IMR-90 (cell line): Measurements from ENCODE around the gene ARMH4. TPM values are rescaled to one million over a fixed set of nuclear protein-coding genes. Genes with fewer than 3 reads are reported as not detected.

Source experiments
- ATAC-seq: fragments of 200-7000 bp; cut with Tn5 transposase; 2 replicates; pipeline ENCODE4 v1.9.1; 2020; ENCODE audit warnings: low read depth, mild to moderate bottlenecking, moderate library complexity
- BruUV-seq: library from RNA; stranded (reverse); fragments of 400-500 nt; replicated peaks from 2 replicates; lab custom pipeline; 2021; lab: Mats Ljungman, UMichigan
- CTCF ChIA-PET: fragments of 300-600 bp; formaldehyde crosslinking; extraction: SDS; loops from one replicate; lab custom pipeline; 2021; ENCODE audit warnings: antibody characterized with exemption; lab: Yijun Ruan, JAX
- POLR2A ChIA-PET: fragments of 300-600 bp; sonication (Branson Sonifier 250); formaldehyde crosslinking; loops from one replicate; lab custom pipeline; 2022; ENCODE audit warnings: antibody characterized with exemption; ENCODE audit not compliant: unreplicated experiment; lab: Charles Lee
- DNase-seq: peaks from one replicate; pipeline ENCODE4 v3.0.0; 2013
- H2AFZ ChIP-seq: replicated peaks from 2 replicates; pipeline ENCODE3; 2013; ENCODE audit warnings: low read length, mild to moderate bottlenecking; ENCODE audit not compliant: poor library complexity
- H2AK5ac ChIP-seq: 2 replicates; pipeline ENCODE4 v1.6.1; 2013; ENCODE audit warnings: low read depth, low read length, inconsistent platforms
- H2AK9ac ChIP-seq: replicated peaks from 2 replicates; pipeline ENCODE3; 2013; ENCODE audit warnings: mild to moderate bottlenecking, low read depth, low read length, moderate library complexity; ENCODE audit not compliant: poor library complexity
- H2BK120ac ChIP-seq: 2 replicates; pipeline ENCODE4 v1.6.1; 2013; ENCODE audit warnings: low read depth, low read length, inconsistent platforms
- H2BK15ac ChIP-seq: 3 replicates; pipeline ENCODE4 v1.6.1; 2013; ENCODE audit warnings: low read depth, low read length, inconsistent platforms
- H2BK20ac ChIP-seq: 2 replicates; pipeline ENCODE4 v1.6.1; 2013; ENCODE audit warnings: low read depth, mild to moderate bottlenecking, inconsistent platforms, low read length, moderate library complexity
- H2BK5ac ChIP-seq: 2 replicates; pipeline ENCODE4 v1.6.1; 2013; ENCODE audit warnings: mild to moderate bottlenecking, low read depth, low read length, inconsistent platforms; ENCODE audit not compliant: poor library complexity, severe bottlenecking
- H3K14ac ChIP-seq: replicated peaks from 2 replicates; pipeline ENCODE4 v1.6.1; 2013; ENCODE audit warnings: low read depth, low read length, inconsistent platforms
- H3K18ac ChIP-seq: 2 replicates; pipeline ENCODE4 v1.6.1; 2013; ENCODE audit warnings: low read depth, low read length, control low read depth
- H3K23ac ChIP-seq: 2 replicates; pipeline ENCODE4 v1.6.1; 2013; ENCODE audit warnings: low read depth, low read length, inconsistent platforms
- H3K27ac ChIP-seq: 2 replicates; pipeline ENCODE4 v1.5.1; 2013; ENCODE audit warnings: mild to moderate bottlenecking, control low read depth, low read length; ENCODE audit not compliant: insufficient read depth
- H3K27me3 ChIP-seq: 2 replicates; pipeline ENCODE4 v1.6.1; 2013; ENCODE audit warnings: low read length; ENCODE audit not compliant: control insufficient read depth, insufficient read depth
- H3K36me3 ChIP-seq: 2 replicates; pipeline ENCODE4 v1.6.1; 2013; ENCODE audit warnings: low read length, mixed read lengths; ENCODE audit not compliant: control insufficient read depth, insufficient read depth
- H3K4ac ChIP-seq: 2 replicates; pipeline ENCODE4 v1.6.1; 2013; ENCODE audit warnings: low read depth, low read length, inconsistent platforms
- H3K4me1 ChIP-seq: 2 replicates; pipeline ENCODE4 v1.6.1; 2013; ENCODE audit warnings: low read length, mixed read lengths; ENCODE audit not compliant: control insufficient read depth, insufficient read depth
- H3K4me2 ChIP-seq: 2 replicates; pipeline ENCODE4 v1.6.1; 2013; ENCODE audit warnings: low read depth, mild to moderate bottlenecking, control low read depth, low read length, moderate library complexity
- H3K4me3 ChIP-seq: 2 replicates; pipeline ENCODE4 v1.5.1; 2013; ENCODE audit warnings: low read depth, mild to moderate bottlenecking, control low read depth, low read length, moderate library complexity; ENCODE audit not compliant: insufficient read depth
- H3K56ac ChIP-seq: 2 replicates; pipeline ENCODE4 v1.6.1; 2013; ENCODE audit warnings: low read length, inconsistent platforms; ENCODE audit not compliant: insufficient read depth; ENCODE audit errors: extremely low read depth
- H3K79me1 ChIP-seq, 2 experiments: 2 replicates each; pipeline ENCODE4 v1.6.1; 2013; ENCODE audit warnings: low read length in 2 of 2, inconsistent platforms in 1 of 2, low read depth in 1 of 2
- H3K9ac ChIP-seq: 2 replicates; pipeline ENCODE4 v1.6.1; 2013; ENCODE audit warnings: low read depth, low read length, control low read depth
- H3K9me1 ChIP-seq: 2 replicates; pipeline ENCODE4 v1.6.1; 2013; ENCODE audit warnings: low read length, inconsistent platforms; ENCODE audit not compliant: insufficient read depth
- H3K9me3 ChIP-seq: 2 replicates; pipeline ENCODE4 v1.6.1; 2013; ENCODE audit warnings: low read length; ENCODE audit not compliant: control insufficient read depth, insufficient read depth
- H4K20me1 ChIP-seq: 2 replicates; pipeline ENCODE4 v1.6.1; 2013; ENCODE audit warnings: low read length, inconsistent platforms; ENCODE audit not compliant: insufficient read depth
- H4K5ac ChIP-seq: 2 replicates; pipeline ENCODE4 v1.6.1; 2013; ENCODE audit warnings: mild to moderate bottlenecking, low read depth, low read length, control low read depth
- H4K8ac ChIP-seq, 2 experiments: 2 replicates each; pipeline ENCODE4 v1.6.1; 2013; ENCODE audit warnings: low read depth in 2 of 2, low read length in 2 of 2, control low read depth in 1 of 2, inconsistent platforms in 1 of 2
- H4K91ac ChIP-seq: 2 replicates; pipeline ENCODE4 v1.6.1; 2013; ENCODE audit warnings: low read depth, low read length, inconsistent platforms; ENCODE audit not compliant: insufficient read depth
- BHLHE40 ChIP-seq: fragments of 150-350 bp; IDR thresholded peaks from 2 replicates; pipeline ENCODE4 v1.6.1; 2016; ENCODE audit warnings: mild to moderate bottlenecking, low read depth, low read length
- CEBPB ChIP-seq: IDR thresholded peaks from 2 replicates; pipeline ENCODE4 v1.6.1; 2012; ENCODE audit warnings: low read depth, low read length, improper control_type of control experiment
- CHD1 ChIP-seq: IDR thresholded peaks from 2 replicates; pipeline ENCODE4 v1.6.1; 2012; ENCODE audit warnings: low read depth, low read length, improper control_type of control experiment
- CTCF ChIP-seq: conservative IDR thresholded peaks from 2 replicates; pipeline ENCODE4 v1.5.1; 2012; ENCODE audit warnings: mild to moderate bottlenecking, low read depth, low read length, improper control_type of control experiment
- ELK1 ChIP-seq: fragments of 150-350 bp; IDR thresholded peaks from 2 replicates; pipeline ENCODE4 v1.6.1; 2016; ENCODE audit warnings: low read depth, mild to moderate bottlenecking, low read length, moderate library complexity, borderline replicate concordance
- FOS ChIP-seq: fragments of 150-350 bp; IDR thresholded peaks from 2 replicates; pipeline ENCODE4 v1.6.1; 2016; ENCODE audit warnings: low read depth, low read length
- MAFK ChIP-seq: IDR thresholded peaks from 2 replicates; pipeline ENCODE4 v1.6.1; 2012; ENCODE audit warnings: low read depth, low read length, improper control_type of control experiment
- MAZ ChIP-seq: IDR thresholded peaks from 2 replicates; pipeline ENCODE4 v1.6.1; 2012; ENCODE audit warnings: low read depth, mild to moderate bottlenecking, low read length, improper control_type of control experiment, moderate library complexity, borderline replicate concordance
- MXI1 ChIP-seq: IDR thresholded peaks from 2 replicates; pipeline ENCODE4 v1.6.1; 2012; ENCODE audit warnings: low read depth, mild to moderate bottlenecking, low read length, moderate library complexity, borderline replicate concordance
- NFE2L2 ChIP-seq: fragments of 150-350 bp; IDR thresholded peaks from 2 replicates; pipeline ENCODE4 v1.6.1; 2016; ENCODE audit warnings: low read depth, mild to moderate bottlenecking, low read length
- POLR2A ChIP-seq: IDR thresholded peaks from 2 replicates; pipeline ENCODE4 v1.6.1; 2012; ENCODE audit warnings: mild to moderate bottlenecking, low read depth, low read length
- RAD21 ChIP-seq: IDR thresholded peaks from 2 replicates; pipeline ENCODE4 v1.6.1; 2012; ENCODE audit warnings: low read length, improper control_type of control experiment
- RCOR1 ChIP-seq: IDR thresholded peaks from 2 replicates; pipeline ENCODE4 v1.6.1; 2012; ENCODE audit warnings: mild to moderate bottlenecking, low read length, improper control_type of control experiment; ENCODE audit not compliant: insufficient replicate concordance
- RFX5 ChIP-seq: IDR thresholded peaks from 2 replicates; pipeline ENCODE4 v1.8.0; 2012; ENCODE audit warnings: low read depth, mild to moderate bottlenecking, low read length, moderate library complexity
- SMC3 ChIP-seq: fragments of 150-350 bp; IDR thresholded peaks from 2 replicates; pipeline ENCODE4 v1.6.1; 2016; ENCODE audit warnings: low read depth, mild to moderate bottlenecking, antibody characterized with exemption, low read length, moderate library complexity
- USF2 ChIP-seq: fragments of 150-350 bp; IDR thresholded peaks from 2 replicates; pipeline ENCODE4 v1.6.1; 2017; ENCODE audit warnings: mild to moderate bottlenecking, antibody characterized with exemption, low read length, low read depth
- WGBS, 2 experiments: methylation state at CpG; one replicate each; pipeline versions ENCODE4 v1.1.5 to v1.1.7; 2013; ENCODE audit warnings: missing lambda C conversion rate in 2 of 2; ENCODE audit not compliant: insufficient read length in 1 of 2; ENCODE audit errors: extremely low coverage in 2 of 2; 5-methylcytosine and 5-hydroxymethylcytosine counted together
- dilution Hi-C: fragments of 300-500 bp; cut with HindIII; formaldehyde crosslinking; loops from one replicate; pipeline ENCODE4 v1.14.3; 2018; ENCODE audit warnings: low sequenced_read_pairs; ENCODE audit not compliant: unreplicated experiment
- in situ Hi-C: fragments of 300-500 bp; cut with MboI; formaldehyde crosslinking; loops from 3 replicates; pipeline ENCODE4 v1.14.3; 2019; ENCODE audit warnings: low sequenced_read_pairs, inconsistent platforms, mixed read lengths
- intact Hi-C: fragments of 100-400 bp; cut with micrococcal nuclease; formaldehyde crosslinking; loops from 2 replicates; pipeline ENCODE4 v1.10.0; 2022
- polyA plus RNA-seq, 3 experiments: library from polyadenylated mRNA; depleted of rRNA; stranded (reverse); fragments of >200 nt; gene quantifications; 2 replicates each; pipeline ENCODE4 v1.2.3, GENCODE V29; 2012; ENCODE audit warnings: low replicate concordance in 1 of 3
- total RNA-seq: library from RNA; depleted of rRNA; stranded (reverse); fragments of >200 nt; gene quantifications from 2 replicates; pipeline ENCODE4 v1.2.3, GENCODE V29; 2012

ARMH4 gene
- total and polyA plus RNA-seq, 2 of the 4 experiments (the other 2 are of a cell fraction), result 4.6 to 5.6 TPM

GRCh38 chr14:58002618-58003017 lies 149.4 kb downstream of the ARMH4 start:
- Histone ChIP-seq H3K4me2 (no peak overlapping the region), H3K4ac (no peak overlapping the region), H2BK5ac (no peak overlapping the region), H3K4me1 (no peaks in the 10 kb centered on the region), H3K9ac (no peak overlapping the region), H4K5ac (no peak overlapping the region), H4K20me1 (no peaks in the 10 kb centered on the region), H2AK5ac (no peak overlapping the region), H3K27me3 (no peaks in the 10 kb centered on the region), H2AFZ (no peak overlapping the region), H3K27ac (no peak overlapping the region), H2BK120ac (no peak overlapping the region), H4K8ac (no peak overlapping the region), H2AK9ac (no peak overlapping the region), H2BK15ac (no peak overlapping the region), H3K9me3 (no peaks in the 10 kb centered on the region), H3K23ac (no peak overlapping the region), H3K79me1 (no peaks in the 10 kb centered on the region), H2BK20ac (no peak overlapping the region), H3K36me3 (no peaks in the 10 kb centered on the region), H3K14ac (no peak overlapping the region), H3K9me1 (no peaks in the 10 kb centered on the region), H3K56ac (no peak overlapping the region), H3K4me3 (no peak overlapping the region), H4K91ac (no peak overlapping the region), H3K18ac (no peak overlapping the region)
- BruUV-seq, result no TSS peak
- CTCF ChIA-PET, result no interaction called here
- DNase-seq (no peak), ATAC-seq (no peak)
- POLR2A ChIA-PET, result no interaction called here
- in situ Hi-C loops (no loop called here), intact Hi-C loops (no loop called here), dilution Hi-C loops (no loop called here)
- no peak for TF ChIP-seq RFX5
- TF ChIP-seq USF2, result no peak
- TF ChIP-seq RAD21, result no peak
- TF ChIP-seq CTCF, result no peak
- TF ChIP-seq RCOR1, result no peak
- TF ChIP-seq ELK1, result no peak
- no peak for TF ChIP-seq FOS
- no peak for TF ChIP-seq NFE2L2
- TF ChIP-seq POLR2A, result no peak
- TF ChIP-seq MXI1, result no peak
- no peak for TF ChIP-seq MAFK
- no peak for TF ChIP-seq CEBPB
- TF ChIP-seq CHD1, result no peak
- no peak for TF ChIP-seq MAZ
- no peak for TF ChIP-seq BHLHE40
- TF ChIP-seq SMC3, result no peak
- WGBS, 2 experiments, result 0% methylated on average over 1 of the region's 2 CpGs; no CpG with 5 or more reads in 1 of the 2 experiments
